GM20000 (cell line): Measurements from ENCODE around the gene ASB2.

Experiments
- DNase-seq: peaks from one replicate; pipeline ENCODE4 v3.0.0; 2012; ENCODE audit warnings: low spot score
- CTCF ChIP-seq: IDR thresholded peaks from 2 replicates; pipeline ENCODE4 v1.5.1; 2012; ENCODE audit warnings: mild to moderate bottlenecking, control low read depth; ENCODE audit errors: extremely low read depth, missing control alignments

Gene ASB2

GRCh38 chr14:93976477-93977057 lies at the start of gene ASB2:
Gene ASB2, minus strand, starts transcription at chr14:93976570. Its CDS starts 12,031 bp downstream, at chr14:93964539.
- no peak for DNase-seq
- TF ChIP-seq CTCF: no peak

- DNase-seq: no peak
- TF ChIP-seq CTCF: no peak
Observed at GRCh38 chr14:94025720-94026119, 49.4 kb upstream of the ASB2 start.

- DNase-seq: no peak
- TF ChIP-seq CTCF: no peak
Observed at GRCh38 chr14:94024549-94024948, 48.2 kb upstream of the ASB2 start.

- TF ChIP-seq CTCF: no peak
- DNase-seq: no peak
Observed at GRCh38 chr14:94022532-94023411, 46.4 kb upstream of the ASB2 start.

- no peak for TF ChIP-seq CTCF
- DNase-seq: no peak
Observed at GRCh38 chr14:94021416-94022157, 45.2 kb upstream of the ASB2 start.

GRCh38 chr14:94021001-94021400 lies 44.6 kb upstream of the ASB2 start:
- no peak for TF ChIP-seq CTCF
- DNase-seq: no peak

- TF ChIP-seq CTCF: no peak
- DNase-seq: no peak
Observed at GRCh38 chr14:94020267-94020666, 43.9 kb upstream of the ASB2 start.
